Activated CD4-positive, CD25-positive, alpha-beta regulatory T cell (primary cell): ENCODE measurements around the gene ADAM10.

Experiments used
- DNase-seq, 4 experiments: peaks; one replicate each; lab custom pipeline; 2025; lab: John Stamatoyannopoulos, UW

The ADAM10 gene

DNA sequence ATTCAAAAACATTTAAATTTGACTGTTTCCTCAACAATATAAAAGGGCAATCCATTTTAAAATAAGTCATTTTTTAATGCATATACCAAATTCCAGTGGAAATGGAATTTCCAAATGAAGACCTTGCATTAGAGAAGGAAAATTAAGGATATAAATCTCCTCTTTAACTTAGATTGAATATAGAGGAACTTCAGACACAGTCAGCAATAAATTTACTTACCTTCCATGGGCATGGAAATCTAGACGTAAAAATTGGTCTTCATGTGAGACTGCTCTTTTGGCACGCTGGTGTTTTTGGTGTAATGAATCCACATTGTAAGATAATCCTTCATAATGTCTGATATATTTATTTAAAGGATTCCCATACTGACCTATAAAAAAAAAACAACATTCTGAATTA is 32.1 kb downstream of the ADAM10 start:
- no peak for DNase-seq

DNA sequence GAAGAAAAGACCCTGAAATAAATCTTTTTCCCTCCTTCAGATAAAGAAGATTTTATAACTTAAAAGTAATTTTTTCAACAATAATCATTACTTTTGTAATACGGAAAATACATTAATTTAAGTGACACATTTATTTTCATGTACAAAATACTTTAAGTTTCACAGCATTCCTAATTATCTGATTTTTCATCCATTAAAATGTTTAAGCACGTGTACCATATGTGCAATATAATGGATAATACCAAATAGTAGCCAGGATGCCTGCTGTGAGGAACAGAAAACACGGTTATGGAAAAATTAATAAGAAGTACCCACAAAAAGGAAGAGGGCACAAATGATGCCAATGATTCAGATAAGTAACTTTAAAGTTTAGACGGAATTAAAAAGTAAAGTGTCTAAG is 33.5 kb downstream of the ADAM10 start:
- DNase-seq, result no peak

DNA sequence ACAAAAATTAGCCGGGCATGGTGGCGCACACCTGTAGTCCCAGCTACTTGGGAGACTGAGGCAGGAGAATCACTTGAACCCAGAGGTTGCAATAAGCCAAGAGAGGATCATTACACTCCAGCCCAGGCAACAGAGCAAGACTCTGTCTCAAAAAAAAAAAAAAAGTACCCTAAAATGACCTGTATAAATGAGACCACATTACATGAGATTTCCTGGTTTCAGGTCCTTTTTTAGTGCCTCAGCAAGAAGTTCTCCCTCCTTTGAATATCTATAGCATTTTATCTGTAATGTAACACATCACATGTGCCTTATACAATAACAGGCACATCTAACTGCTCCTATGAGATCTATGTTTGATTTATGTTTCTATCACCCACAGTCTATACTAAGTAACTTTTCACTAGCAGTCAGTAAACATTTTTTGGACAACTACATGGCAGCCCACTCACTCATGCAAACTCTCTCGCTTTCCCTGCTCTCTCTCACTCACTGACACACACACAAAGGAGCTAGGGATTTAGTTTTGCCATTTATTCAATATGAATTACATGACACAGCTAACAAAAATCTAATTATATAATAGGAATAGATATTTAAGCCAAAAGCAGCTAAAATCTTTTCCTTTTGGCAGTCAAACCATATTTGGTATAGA is 34.1 kb downstream of the ADAM10 start:
- DNase-seq, result no peak

DNA sequence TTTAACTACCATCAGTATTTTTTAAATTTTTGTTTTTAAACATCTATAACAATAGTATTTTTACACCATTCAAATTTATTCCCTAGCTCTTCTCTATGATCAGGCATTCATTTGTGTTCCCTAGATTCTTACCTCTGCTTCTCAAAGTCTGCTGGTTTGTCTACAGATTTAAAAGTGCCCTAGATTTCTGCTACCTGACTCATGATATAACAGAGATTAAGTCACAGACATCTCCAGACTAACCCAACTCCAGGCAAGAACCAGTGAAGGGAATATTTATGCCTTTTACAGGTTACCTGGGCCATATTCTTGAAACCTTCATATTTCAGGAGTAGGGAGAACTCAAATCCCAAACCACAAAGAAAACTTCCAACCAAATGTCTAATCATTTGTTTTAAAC is 38.8 kb downstream of the ADAM10 start:
- no peak for DNase-seq

DNA sequence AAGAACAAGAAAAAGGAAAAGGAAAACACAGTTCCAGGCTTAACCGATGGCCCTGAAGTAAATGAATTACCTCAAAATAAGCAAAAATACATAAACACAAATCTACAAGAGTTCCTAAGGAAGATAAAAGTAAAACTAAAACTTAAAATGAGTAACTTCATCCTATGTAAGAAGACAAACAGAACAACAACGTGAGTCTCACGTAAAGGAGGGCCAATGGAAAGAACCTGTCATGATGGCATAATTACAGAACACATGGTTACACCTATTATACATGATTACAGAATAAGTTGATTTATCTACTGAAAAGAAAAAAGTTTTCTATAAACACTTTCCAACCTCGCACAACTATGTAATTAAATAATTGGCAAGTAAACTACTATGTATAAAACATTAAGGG is 42.1 kb downstream of the ADAM10 start:
- DNase-seq, result no peak

DNA sequence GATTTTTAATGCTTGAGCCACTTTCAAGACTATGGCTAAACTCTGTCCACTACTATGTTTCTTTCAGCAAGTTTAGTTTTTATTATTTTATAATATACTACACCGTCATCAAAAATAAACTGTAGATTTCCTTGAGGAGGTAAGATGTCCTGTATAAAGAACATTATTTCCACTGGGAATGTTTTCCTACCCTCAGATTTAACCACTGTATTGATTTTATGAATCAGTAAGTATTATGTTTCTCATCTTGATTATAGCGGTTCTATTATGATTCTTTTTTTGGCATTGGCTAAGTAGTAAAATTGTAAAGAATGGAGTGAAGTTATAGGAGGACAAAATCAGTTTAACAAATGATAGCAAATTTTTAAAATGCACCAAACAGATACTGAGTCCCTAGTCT is 44.4 kb downstream of the ADAM10 start:
- no peak for DNase-seq

DNA sequence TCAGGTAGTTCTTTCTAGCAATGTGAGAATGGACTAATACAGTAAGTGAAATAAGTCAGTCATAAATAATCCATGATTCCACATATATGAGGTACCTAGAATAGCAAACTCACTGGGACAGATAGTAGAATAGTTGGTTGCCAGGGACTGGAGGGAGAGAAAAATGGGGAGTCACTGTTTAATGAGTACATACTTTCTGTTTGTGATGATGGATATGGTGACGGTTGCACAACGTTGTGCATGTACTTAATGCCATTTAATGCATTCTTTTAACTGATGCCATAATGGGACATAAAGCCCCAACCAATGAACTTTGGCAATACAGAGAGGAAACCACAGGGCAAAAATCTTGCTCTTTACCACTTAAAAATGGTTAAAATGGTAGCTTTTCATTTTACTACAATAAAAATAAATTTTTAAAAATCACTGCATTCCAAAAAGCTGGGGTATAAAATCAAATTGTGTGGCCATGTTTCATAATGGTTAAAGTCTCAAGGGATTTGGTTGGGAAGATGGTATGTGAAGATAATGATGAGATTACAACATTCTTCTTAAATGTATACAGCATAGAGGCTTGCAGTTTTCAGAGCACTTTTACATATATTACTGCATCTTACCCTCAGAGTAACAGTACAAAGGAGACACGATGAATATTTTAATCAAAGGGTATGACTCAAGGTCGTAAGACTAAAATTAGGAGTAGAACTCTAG is 45.2 kb downstream of the ADAM10 start:
- no peak for DNase-seq

DNA sequence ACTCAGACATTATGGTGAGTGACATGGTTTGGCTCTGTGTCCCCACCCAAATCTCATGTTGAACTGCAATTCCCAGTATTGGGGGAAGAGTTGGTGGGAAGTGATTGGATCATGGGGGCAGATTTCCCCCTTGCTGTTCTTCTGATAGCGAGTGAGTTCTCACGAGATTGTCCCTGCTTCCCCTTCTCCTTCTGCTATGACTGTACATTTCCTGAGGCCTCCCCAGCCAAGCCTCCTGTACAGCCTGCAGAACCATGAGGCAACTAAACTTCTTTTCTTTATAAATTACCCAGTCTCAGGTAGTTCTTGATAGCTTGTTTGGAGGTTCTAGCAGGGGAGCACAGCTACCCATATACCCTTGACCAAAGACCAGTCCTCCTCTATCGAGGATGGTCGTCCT is 45.9 kb downstream of the ADAM10 start:
- no peak for DNase-seq

DNA sequence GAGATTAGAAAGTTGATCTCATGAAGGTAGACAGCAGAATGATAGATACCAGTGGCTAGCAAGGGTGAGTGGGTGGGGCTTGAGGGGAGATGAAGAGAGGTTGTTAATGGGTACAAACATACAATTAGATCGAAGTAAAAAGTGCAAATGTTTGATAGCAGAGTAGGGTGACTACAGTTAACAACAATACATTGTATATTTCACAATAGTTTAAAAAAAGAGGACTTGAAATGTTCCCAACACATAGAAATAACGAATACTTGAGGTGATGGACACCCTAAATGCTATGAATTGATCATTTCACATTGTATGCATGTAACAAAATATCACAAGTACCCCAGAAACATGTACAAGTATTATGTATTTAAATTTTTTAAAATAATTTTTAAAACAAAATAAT is 47.3 kb downstream of the ADAM10 start:
- DNase-seq, result no peak

DNA sequence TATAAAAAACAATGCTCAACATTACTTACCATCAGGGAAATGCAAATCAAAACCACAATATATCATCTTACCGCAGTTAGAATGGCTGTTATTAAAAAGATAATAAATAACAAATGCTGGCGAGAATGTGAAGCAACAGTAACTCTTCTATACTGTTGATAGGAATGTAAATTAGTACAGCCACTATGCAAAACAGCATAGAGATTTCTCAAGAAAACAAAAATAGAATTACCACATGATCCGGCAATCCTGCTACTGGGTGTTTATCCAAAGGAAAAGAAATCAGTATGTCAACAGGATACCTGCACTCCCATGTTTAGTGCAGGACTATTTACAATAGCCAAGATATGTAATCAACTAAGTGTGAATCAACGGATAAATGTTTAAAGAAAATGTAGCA is 48.1 kb downstream of the ADAM10 start:
- no peak for DNase-seq

DNA sequence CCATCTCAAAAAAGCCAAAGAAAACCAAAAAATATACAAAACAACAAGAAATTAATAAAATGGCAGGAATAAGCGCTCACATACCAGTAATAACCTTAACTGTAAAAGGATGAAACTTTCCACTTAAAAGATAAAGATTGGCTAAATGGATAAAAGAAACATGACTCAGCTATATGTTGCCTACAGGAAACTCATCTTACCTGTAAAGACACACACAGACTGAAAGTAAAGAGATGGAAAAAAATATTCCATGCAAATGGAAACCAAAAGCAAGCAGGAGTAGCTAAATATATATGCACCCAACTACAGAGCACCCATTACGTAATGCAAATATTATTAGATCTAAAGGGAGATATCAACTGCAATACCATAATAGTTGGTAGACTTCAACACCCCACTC is 49.7 kb downstream of the ADAM10 start:
- no peak for DNase-seq

DNA sequence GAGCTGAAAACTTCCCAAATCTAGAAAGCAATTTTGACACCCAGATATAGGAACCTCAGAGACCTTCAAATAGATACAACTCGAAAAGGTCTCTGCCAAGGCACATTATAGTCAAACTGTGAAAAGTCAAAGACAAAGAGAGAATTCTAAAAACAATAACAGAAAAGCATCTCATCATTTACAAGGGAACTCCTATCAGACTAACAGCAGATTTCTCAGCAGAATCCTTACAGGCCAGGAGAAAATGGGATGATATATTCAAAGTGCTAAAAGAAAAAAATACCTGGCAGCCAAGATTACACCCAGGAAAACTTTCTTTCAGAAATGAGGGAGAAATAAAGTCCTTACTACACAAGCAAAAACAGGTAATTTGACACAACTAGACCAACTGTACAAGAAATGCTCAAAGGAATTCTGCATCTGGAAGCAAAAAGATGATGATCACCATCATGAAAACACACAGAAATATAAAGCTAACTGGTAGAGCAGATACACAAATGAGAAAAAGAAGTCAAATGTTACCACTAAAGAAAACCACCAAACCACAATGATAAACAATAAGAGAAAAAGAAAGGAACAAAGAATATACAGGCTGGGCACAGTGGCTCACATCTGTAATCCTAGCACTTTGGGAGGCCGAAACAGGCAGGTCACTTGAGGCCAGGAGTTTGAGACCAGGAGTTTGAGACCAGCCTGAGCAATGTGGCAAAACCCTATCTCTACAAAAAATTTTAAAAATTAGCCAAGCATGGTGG is 50.4 kb downstream of the ADAM10 start:
- no peak for DNase-seq

DNA sequence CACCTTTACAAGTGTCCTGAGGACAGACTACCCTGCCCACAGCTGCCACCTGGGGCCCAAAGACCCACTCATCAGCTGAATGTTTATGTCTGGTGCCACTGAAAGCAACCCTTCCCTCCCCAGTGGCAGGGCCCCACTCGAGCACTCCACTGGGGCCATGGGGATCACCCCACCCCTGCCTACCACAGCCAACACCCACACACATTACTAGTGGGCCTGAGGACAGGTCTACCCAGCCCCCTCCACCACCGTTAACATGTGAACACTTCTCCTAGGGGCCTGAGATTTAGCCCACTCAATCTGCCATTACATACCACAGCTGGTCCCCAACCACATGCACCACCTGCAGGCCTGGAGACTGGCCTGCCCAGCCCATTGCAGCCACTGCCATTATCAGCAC is 52.3 kb downstream of the ADAM10 start:
- no peak for DNase-seq

DNA sequence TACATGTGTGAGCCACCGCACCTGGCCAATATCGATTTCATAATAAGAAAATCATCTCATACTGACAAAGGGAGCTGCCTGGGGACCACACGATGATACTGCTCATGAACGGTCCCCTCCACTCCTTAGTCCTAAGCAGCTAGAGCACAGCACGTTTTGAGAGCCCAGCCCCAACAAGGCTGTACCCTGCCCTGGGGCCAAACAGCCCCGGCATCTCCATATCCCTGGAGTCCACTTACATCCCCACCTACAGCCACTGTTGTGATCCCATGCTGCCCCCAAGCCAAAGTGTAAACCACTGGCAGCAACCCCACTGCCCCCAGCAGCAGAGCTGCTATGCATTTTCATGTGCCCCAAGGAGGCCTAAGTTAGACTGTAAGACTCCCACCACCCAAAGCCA is 52.8 kb downstream of the ADAM10 start:
- no peak for DNase-seq

DNA sequence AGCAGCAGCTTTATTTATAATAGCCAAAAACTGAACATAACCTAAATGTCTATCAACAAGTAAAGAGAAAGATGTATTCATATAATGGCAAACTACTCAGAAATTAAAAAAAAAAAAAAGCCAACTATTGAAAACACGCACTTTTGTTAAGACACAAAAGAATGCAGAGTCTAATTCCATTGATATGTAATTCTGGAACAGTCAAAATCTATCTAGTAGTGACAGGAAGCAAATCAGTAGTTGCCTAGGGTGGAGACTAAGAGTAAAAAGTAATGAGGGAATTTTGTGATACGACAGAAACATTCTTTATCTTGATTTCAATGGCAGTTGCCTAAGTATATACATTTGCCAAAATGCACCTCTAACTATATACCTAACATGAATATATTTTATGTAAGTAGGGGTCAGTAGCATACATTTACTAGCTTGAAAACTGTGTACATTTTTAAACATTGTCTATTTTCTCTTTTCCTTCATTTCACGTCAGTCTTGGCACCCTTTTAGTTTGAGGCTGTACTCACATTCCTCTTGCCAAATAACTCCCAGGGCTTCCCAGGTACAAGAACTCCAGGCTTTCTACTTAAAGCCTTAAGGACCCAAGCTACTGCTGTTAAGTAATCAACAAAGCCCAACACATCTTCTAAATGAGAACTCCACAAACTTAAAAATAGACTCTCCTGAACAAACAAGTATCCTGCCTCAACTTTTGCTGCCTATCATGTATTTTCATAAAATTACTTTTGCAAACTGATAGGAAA is 54.7 kb downstream of the ADAM10 start:
- DNase-seq, result no peak

DNA sequence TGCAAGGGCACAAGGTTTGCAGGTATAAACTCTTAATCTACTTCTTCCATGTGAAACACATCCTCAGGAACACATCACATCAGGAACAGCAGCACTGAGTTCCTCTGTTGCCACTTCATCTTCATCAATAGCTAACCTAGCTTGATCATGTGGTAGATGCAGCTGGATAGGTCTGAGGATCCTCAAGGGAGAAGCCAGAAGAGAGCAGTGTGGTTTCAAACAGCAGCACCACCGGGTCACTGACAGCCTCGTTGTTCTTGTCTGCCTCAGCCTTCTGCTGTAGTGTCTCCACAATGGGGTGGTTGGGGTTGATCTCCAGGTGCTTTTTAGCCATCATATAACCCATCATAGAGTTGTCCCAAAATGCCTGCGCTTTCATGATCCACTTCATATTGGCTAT is 58.8 kb downstream of the ADAM10 start:
- DNase-seq, result no peak

DNA sequence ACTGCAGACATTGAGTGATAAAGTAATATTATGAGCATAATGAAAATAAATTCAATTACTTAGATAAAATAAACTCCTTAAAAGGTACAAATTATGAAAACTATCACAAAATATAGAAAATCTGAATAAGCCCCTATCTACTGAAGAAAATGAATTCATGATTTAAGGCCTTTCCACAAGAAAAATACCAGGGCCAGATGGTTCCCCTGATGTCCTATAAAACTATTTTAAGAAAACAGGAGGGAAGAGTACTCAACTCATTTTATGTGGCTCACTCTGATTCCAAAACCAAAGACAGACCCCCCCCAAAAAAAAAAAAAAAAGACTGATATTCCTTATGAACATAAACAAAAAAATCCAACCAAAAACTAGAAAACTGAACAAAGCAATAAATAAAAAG is 59.9 kb downstream of the ADAM10 start:
- no peak for DNase-seq

DNA sequence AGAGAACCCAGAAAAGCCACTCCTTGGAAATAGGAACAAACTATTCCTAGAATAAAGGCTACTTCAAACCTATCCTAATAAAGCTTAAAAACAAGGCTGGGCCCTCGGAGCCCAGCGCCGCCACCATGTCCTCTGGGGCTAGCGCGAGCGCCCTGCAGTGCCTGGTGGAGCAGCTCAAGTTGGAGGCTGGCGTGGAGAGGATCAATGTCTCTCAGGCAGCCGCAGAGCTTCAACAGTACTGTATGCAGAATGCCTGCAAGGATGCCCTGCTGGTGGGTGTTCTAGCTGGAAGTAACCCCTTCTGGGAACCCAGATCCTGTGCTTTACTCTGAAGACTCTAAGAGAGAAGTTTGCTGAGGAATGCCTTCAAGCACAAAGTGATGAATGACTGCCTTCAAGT is 63.2 kb downstream of the ADAM10 start:
- no peak for DNase-seq

DNA sequence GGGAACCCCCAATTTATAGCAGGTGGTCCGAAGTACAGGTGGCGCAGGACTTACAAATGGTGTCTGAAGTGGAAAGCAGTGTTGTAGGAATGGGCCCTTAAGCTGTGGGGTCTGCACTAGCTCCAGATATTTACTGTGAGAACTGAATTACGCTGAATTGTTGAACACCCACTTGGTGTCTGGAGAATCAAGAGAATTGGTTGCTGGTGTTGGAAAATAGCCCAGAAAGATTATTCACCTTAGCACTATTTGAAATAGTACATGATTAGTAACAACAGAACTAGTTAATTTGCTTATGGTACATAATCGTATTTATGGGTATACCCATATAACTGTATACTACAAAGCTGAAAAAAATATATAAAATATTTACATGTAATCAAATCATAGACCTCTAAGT is 64.8 kb downstream of the ADAM10 start:
- DNase-seq, result no peak

DNA sequence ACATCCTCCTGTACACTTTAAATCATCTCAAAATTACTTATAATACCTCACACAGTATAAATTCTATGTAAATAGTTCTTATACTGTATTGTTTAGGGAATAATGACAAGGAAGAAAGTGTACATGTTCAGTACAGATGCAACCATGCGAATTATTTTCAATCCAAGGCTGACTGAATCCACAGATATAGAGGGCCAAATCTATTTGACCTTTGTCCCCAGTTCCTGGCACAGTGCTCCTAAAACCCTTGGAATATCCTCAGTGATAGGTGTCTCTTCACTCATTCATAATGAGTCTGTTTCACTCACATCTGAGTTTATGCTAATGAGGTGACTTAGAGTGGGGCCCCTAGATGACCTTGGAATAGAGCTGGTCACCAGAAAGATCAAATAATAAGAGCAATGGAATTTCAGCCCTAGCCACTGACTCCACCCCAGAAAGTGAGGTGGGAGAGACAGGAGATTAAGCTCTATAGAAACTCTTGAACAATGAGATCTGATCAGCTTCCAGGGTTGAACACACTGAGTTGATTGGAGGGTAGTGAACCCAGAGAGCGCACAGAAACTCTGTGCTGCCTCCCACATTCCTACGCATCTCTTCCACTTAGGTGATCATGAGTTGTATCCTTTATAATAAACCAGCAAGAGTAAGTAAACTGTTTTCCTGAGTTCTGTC is 65.3 kb downstream of the ADAM10 start:
- DNase-seq, result no peak

DNA sequence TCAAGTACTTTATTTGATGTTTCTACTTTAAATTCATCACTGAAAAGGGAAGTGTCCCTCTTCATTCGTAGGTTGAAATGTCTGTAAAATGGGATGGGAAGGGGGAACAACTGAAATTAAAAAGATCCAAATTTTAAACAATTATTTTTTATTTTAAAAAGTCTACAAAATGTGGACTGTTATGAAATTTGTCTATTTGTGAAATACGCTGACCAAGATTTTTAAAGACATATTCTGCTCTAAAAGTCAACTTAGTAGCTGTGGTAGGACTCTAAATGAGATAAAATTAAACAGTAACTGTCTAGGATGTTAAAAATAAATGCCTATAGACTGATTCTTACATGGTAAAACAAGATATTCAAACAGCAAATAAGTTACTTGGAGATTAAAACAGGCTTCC is 67.3 kb downstream of the ADAM10 start:
- DNase-seq, result no peak

DNA sequence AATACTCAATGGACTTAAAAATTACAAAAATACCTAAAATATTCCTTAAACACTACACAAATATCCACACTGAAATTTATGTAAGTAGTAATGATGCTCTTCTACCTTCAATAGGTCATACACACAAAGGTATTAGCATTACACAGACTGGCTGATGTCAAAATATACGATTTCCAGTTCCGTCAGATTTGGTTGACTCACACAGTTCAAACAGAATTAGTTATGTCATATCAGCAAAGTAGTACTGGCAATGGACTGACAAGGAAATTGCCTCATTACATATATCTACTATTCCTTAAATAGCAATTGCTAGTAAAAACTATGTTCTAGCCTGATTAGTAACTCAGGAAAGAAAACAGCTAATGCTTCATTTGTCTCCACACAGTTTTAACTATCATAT is 70.8 kb downstream of the ADAM10 start:
- no peak for DNase-seq
